ENCODE measurements around the gene TSPAN15.

TSPAN15 gene

DNA sequence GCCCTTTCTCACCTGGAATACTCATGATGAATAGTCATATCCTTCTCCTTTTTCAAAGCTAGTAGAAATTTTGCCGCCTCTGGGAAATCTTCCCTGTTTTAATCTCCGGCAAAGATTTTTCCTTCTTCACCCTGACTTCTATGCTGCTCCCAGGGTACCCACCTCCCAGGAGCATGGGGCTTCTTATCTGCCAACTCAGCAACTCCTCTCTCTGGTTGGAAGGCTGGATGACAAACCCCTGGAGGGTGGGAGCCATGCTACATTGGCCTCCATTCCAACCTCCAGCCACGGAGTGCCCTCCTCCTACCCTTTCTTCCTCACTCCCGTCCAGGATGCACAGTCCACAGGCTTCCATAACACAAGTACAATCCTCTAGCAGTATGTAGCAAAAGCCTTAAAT is 102.1 kb downstream of the TSPAN15 start:
- DNase-seq (ENCODE audit: low read depth), result no peak

DNA sequence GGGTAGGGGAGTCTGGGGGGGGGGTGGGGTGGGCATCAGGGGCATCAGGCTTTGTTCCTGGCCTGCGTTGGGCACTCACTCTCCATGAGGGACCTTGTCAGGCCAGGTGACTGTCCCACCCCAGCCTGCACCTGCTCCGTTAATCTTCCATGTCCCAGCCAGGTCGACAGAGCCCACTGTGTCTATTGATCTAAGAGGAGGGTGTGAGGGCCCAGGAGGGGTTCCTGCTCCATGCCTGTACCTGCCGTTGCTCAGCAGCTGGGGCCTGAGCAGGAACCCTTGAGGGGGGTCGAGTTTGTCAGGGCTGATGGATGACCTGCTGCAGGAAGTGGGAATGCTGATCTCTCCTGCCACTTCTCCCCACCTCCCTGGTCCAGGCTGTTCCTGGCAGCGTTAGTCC is 103.3 kb downstream of the TSPAN15 start:
- DNase-seq (ENCODE audit: low read depth), result no peak

All from activated gamma-delta T cell treated with anti-CD3 and anti-CD28 coated beads, Interleukin-2, amount 50 U/mL, for 16 hours (primary cell).